DMS153 treated with DMSO at 0.1 percent for 48 hours (cell line): ENCODE data around the gene TLE2.

ENCODE experiments used
- DNase-seq: peaks from one replicate; lab custom pipeline; 2025; ENCODE audit not compliant: unreplicated experiment; lab: John Stamatoyannopoulos, UW

TLE2 gene

DNA sequence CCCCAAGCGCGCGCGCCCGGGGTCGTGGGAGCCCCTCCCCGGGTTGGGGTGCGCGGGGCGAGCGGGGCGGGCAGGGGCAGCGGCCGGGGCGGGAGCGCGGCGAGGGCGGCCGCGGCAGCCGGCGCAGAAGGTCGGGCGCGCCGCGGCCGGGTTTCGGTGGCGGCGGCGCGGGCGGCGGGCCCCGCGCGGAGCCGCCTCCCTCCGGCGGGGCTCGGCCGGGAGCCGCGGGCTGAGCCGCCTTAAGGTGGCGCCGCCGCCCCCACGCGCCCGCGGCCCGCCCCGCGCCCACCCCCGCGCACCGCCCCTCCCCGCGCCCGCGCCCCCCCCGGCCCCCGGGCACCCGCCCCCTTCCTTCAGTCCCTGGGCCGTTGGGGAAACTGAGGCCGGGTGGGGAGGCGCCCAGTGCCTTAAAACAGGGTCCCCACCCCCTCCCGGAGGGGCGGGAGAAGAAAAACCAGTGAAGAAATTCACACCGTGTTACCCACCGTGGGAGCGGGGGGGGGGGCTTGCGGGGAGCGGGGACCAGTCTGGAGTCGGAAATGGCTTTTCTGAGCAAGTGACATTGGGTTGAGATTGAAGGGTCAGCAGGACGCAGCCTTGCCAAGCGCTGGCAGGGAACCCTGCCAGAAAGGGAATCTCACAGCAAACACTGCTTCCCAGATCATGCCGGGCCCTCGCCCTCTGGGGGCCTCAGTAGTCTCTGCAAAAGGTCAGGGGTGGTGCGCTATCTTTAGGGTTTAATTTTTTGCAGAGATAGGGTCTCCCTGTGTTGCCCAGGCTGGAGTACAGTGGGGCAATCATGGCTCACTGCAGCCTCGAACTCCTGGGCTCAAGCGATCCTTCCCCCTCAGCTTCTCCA is at the start of gene TLE2:
Gene TLE2 (minus strand): TSS at position 216 of the 859 bp plus-strand sequence. CDS start 376 bp downstream, outside the sequence.
- DNase-seq = no peak

GRCh38 chr19:3075605-3076431 is 46.7 kb upstream of the TLE2 start:
- DNase-seq = peak; percentile 30

- no peak for DNase-seq
Measured at GRCh38 chr19:3073931-3074595, 45.0 kb upstream of the TLE2 start.

DNA sequence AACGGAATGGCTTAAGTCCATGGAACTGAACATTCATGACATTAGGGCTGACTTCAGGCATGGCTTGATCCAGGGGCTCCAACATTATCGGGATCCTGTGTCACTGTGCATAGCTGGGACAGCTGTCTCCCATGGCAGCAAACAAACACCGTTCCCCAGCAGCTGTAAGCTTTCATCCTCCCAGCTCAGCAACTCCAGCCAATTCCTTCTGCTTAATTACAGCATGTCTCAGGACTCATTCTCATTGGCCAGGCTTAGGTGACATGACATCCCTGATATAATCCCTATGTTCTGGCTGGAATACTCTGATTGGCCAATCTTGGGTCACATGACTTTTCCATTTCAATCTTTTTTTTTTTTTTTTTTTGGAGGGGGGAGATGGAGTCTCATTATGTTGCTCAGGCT is 44.1 kb upstream of the TLE2 start:
- peak; percentile 97 for DNase-seq

DNA sequence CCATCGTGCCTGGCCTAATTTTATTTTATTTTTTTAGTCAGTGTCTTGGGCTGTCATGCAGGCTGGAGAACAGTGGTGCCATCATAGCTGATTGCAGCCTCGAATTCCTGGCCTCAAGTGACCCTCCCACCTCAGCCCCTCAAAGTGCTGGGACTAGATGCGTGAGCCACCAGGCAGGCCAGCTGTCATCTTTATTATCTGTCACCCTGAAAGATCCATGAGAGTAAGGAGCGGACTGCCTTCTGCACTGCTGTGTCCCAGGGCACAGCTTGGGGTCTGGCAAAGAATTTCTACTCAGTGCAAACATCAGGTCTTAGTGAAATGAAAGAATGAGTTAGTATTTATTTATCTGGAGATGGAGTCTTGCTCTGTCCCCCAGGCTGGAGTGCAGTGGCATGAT is 42.7 kb upstream of the TLE2 start:
- no peak for DNase-seq

DNA sequence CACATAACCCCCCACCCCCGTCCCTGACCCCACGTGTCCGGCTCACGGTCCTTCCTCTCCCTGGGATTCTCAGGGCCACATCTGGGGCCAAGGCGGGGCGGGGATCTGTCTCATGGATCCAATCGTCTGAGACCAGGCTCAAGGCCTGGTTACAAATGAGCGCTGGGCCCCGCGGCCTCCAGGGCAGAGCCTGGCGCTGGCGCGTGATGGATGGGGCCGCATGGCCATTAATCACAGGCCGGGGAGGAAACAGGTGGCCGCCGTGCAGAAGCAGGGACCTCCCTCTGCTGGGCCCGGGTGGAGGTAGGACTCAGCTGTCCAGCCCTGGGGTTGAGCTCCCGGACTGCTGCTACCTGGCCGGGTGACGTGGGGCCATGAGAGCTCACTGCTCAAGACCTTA is 39.0 kb upstream of the TLE2 start:
- DNase-seq = peak; percentile 68

GRCh38 chr19:3067563-3067962 is 38.5 kb upstream of the TLE2 start:
- DNase-seq = no peak

DNA sequence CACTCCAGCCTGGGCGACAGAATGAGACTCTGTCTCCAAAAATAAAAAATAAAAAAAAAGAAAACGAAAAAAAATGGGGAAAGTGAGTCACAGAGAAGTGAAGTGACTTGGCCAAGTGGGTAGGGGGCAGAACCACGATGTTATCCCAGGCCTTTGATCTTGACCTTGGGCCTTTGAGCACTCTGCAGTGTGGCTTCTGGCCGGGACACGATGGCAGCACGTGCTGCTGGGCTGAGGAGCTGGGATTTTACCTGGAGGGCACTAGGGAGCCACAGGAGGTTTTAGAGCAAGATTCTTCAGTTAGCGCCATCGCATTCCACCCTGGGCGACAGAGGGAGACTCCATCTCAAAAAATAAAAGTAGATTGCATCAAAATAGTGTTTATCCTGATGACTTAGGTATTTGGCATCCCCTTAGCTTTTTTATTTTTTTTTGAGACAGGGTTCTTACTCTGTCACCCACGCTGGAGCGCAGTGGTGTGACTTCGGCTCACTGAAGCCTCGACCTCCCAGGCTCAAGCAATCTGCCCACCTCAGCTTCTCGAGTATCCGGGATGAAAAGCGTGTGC is 37.5 kb upstream of the TLE2 start:
- no peak for DNase-seq

GRCh38 chr19:3065675-3066357 is 36.7 kb upstream of the TLE2 start:
- DNase-seq = peak; percentile 80

GRCh38 chr19:3064011-3064330 is 34.9 kb upstream of the TLE2 start:
- no peak for DNase-seq

DNA sequence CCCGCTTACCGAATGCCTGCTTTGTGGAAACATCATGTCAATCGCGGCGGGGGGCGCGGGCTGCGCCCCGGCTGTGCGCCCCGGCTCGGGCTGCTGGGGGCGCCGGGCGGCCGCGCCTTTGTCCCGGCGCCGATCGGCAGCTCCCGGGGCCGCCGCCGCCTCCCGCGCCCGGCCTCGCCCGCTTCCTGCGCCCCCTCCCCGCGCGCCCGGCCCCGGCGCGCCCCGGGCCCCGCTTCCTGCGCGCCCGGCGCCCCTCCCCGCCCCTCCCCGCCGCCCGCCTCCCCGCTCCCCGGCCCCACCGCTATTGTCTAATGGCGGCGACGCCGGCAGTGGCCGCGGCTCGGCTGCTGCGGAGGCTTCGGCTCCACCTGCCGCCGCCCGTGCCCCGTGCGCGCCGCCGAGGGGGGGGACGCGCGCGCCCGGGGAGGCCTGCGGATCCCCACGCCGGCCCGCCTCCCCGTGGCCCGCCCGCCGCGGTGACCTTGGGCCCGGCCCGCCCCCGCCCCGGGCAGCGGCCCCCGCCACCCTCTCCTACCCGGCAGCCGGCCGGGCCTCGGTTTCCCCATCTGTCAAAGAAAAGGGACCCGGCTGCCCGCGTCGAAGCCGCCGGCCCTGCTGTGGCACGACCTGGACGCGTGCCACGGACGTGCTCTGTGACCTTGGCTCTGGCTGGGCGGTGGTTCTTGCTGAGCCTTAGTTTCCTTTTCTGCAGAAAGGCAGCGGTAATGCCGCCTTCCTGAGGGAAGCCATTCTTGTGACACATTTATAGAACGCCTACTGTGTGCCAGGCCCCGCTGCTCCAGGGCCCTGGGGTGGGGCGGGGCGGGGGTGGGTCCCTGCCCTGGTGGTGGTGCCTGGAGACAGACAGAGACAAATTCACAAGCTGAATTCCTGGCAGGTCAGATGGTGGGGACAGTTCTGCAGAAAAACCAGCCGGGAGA is 33.4 kb upstream of the TLE2 start, which contains the start of gene TLE5:
Gene TLE5 (minus strand): TSS at position 331 of the 941 bp plus-strand sequence. CDS start 295 bp downstream, at position 36.
- peak; percentile 47 for DNase-seq

DNA sequence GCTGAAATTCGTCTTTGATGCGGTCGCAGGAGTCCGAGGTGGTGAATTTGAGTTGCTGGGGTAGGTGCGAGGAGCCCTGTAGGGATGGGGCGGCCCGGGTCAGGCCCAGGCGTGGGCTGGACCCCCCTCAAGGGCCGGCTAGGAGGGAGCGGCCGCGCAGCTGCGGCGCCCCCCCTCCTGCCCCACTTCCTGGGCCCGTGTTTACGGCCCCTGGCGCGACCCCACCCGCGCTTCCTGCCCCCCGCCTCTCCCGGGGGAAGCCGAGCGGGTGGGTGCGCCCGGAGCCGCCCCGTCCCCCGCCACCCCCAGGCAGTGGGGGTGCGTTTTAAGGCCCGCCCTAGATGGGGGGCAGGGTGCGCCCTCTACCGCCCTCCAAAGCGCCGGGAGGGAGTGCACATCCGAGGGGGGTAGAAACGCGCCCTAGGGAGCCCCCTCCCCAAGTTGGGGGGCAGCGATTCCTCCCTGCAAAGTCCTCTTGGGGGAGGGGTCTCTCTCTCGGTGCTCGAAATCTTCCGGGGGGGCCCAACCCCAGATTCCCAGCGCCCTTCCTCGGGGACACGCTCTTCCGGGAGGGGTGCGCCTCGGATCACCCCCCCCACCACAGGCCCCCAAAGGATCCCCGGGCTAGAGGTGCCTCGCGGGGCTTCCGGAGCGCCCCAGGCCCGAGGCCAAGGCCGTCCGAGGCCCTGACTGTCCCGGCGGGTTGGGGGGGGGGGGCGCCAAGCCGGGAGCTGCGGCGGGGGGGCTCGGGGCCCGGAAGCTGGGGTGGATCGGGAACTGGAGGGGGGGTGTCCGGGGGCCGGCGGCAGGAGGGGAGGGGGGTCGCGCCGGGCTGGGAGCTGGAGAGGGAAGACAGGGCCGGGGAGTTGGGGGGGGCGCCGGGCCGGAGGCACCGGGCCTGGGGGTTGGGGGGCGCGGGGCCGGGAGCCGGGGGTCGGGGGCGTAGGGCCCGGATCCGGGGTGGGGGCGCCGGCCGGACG is 32.4 kb upstream of the TLE2 start:
- no peak for DNase-seq

DNA sequence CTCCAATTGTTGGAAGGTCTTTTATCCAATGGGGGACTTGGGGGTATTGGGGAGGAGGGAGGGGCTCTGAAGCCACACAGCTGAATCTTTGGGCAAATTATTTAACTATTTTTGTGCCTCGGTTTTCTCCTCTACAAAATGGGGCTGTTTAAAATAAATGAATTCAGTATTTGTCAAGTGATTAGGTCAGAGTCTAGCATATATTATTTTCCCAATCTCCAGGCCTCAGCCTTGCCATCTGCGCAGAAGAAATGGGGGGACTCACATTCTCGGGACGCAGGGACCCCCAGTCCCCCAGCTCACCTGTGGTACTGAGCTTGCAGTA is 31.7 kb upstream of the TLE2 start:
- DNase-seq = no peak

- DNase-seq = no peak
Measured at GRCh38 chr19:3059653-3060052, 30.6 kb upstream of the TLE2 start.

- DNase-seq = no peak
Measured at GRCh38 chr19:3058821-3059314, 29.8 kb upstream of the TLE2 start.

DNA sequence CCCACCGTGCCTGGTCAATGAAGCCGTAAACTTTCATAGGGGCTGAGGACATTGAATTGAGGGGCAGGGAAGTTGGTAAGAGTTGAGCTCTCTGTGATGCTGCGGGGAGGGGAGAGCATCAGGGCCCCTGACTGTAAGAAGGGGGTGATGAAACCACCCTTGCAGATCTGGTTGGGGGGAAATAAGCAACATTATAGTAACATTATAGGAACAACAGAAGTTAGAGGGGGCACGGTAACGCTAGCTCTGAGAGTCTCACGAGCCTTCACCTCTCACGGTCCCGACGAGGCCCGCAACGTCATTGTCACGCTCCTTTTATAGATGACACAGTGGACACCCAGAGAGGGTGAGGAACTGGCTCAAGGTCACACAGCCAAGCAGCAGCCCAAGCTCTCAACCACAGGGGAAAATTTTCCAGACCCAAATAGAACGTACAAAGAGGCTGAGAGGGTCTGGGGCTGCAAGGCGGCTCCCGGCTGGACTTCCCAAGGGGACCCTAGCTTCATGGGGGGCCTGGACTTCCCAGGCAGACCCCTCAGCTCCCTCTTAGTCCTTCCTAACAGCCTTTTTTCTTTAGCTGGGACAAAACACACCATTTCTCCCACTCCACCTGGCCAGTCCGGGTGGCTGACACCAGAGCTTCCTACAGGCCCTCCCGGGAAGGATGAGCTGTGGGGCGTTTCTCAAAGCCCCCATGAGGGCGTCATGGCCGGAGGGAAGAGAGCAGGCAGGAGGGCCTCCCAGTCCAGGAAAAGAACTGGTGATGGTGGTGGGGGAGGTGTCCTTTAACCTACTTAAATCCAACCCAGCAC is 29.1 kb upstream of the TLE2 start:
- DNase-seq = no peak

GRCh38 chr19:3057275-3057714 is 28.2 kb upstream of the TLE2 start:
- peak; percentile 17 for DNase-seq
